Ishikawa (cell line): ENCODE data around the gene METTL9.

ENCODE experiments used
- CEBPB ChIP-seq: IDR thresholded peaks from 2 replicates; pipeline ENCODE4 v1.6.1; 2012
- CREB1 ChIP-seq: IDR thresholded peaks from 2 replicates; pipeline ENCODE4 v1.6.1; 2012; ENCODE audit warnings: low read depth
- EGR1 ChIP-seq: IDR thresholded peaks from 2 replicates; pipeline ENCODE4 v1.6.1; 2012
- EP300 ChIP-seq: IDR thresholded peaks from 2 replicates; pipeline ENCODE4 v1.6.1; 2012; ENCODE audit warnings: borderline replicate concordance
- FOXM1 ChIP-seq: IDR thresholded peaks from 2 replicates; pipeline ENCODE4 v1.6.1; 2012; ENCODE audit warnings: low read depth, borderline replicate concordance
- NFIC ChIP-seq: IDR thresholded peaks from 2 replicates; pipeline ENCODE4 v1.6.1; 2012
- RAD21 ChIP-seq: IDR thresholded peaks from 2 replicates; pipeline ENCODE4 v1.6.1; 2012; ENCODE audit warnings: low read depth
- TAF1 ChIP-seq: IDR thresholded peaks from 2 replicates; pipeline ENCODE4 v1.6.1; 2012; ENCODE audit warnings: low read depth, mild to moderate bottlenecking
- TCF12 ChIP-seq: IDR thresholded peaks from 2 replicates; pipeline ENCODE4 v1.6.1; 2012; ENCODE audit warnings: low read depth
- TEAD4 ChIP-seq: IDR thresholded peaks from 2 replicates; pipeline ENCODE4 v1.6.1; 2012
- YY1 ChIP-seq: IDR thresholded peaks from 2 replicates; pipeline ENCODE4 v1.6.1; 2012; ENCODE audit warnings: low read depth
- ZBTB7A ChIP-seq: IDR thresholded peaks from 2 replicates; pipeline ENCODE4 v1.6.1; 2012; ENCODE audit warnings: low read depth
- TF ChIP-seq, protein P1 (sequence below): IDR thresholded peaks from 2 replicates; pipeline ENCODE4 v1.6.1; 2012; ENCODE audit warnings: low read depth, mild to moderate bottlenecking
- TF ChIP-seq, protein P2 (sequence below): IDR thresholded peaks from 2 replicates; pipeline ENCODE4 v1.6.1; 2012
- TF ChIP-seq, protein P3 (sequence below): IDR thresholded peaks from 2 replicates; pipeline ENCODE4 v1.6.1; 2012

METTL9 gene

DNA sequence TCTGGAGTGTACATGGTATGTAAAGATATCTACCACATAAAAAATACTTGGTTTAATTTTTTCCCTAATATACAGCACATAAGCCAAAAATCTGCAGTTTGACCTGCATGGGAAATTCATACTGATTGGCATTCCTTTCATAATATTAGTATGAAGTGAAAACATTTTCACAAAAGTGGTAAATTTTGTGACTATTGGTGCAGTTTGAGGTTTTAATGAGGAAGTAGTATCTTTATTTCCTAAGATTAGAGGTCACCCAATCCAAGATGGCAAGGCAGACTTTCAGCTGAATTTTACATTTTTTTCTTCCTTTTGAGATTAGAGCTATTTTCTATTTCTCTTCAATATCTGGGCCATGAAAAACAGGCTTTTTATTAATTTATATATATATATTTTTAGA lies 21.2 kb downstream of the METTL9 start:
- TF ChIP-seq, protein P1, sequence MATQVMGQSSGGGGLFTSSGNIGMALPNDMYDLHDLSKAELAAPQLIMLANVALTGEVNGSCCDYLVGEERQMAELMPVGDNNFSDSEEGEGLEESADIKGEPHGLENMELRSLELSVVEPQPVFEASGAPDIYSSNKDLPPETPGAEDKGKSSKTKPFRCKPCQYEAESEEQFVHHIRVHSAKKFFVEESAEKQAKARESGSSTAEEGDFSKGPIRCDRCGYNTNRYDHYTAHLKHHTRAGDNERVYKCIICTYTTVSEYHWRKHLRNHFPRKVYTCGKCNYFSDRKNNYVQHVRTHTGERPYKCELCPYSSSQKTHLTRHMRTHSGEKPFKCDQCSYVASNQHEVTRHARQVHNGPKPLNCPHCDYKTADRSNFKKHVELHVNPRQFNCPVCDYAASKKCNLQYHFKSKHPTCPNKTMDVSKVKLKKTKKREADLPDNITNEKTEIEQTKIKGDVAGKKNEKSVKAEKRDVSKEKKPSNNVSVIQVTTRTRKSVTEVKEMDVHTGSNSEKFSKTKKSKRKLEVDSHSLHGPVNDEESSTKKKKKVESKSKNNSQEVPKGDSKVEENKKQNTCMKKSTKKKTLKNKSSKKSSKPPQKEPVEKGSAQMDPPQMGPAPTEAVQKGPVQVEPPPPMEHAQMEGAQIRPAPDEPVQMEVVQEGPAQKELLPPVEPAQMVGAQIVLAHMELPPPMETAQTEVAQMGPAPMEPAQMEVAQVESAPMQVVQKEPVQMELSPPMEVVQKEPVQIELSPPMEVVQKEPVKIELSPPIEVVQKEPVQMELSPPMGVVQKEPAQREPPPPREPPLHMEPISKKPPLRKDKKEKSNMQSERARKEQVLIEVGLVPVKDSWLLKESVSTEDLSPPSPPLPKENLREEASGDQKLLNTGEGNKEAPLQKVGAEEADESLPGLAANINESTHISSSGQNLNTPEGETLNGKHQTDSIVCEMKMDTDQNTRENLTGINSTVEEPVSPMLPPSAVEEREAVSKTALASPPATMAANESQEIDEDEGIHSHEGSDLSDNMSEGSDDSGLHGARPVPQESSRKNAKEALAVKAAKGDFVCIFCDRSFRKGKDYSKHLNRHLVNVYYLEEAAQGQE: no peak
- TF ChIP-seq ZBTB7A (no peak), EP300 (no peak), FOXM1 (no peak), TAF1 (no peak), CEBPB (no peak), RAD21 (no peak), EGR1 (no peak), TEAD4 (no peak), NFIC (no peak), TCF12 (no peak), YY1 (no peak)
- TF ChIP-seq, protein P2, sequence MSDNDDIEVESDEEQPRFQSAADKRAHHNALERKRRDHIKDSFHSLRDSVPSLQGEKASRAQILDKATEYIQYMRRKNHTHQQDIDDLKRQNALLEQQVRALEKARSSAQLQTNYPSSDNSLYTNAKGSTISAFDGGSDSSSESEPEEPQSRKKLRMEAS: no peak

DNA sequence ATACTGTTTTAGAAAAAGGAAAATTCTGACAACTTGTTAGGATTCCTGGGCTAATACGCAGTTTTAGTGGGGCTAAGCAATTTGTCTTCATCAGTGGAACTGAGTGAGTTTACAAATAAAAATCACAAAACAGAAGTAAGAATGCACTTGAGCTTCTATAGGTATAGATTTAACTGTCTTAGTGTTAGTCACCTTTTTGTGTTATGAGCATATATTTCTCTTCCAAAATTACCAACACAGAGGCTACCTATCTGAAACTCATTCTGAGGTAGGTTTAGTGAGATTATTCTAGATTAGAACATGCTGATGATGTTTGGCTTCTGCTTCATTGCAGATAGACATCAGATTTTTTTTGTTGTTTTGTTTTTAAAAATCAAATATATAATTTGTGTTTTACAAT lies 23.2 kb downstream of the METTL9 start:
- no peak for TF ChIP-seq EGR1
- no peak for TF ChIP-seq EP300
- TF ChIP-seq TCF12: no peak
- no peak for TF ChIP-seq ZBTB7A
- TF ChIP-seq CREB1: no peak
- TF ChIP-seq TAF1: no peak
- TF ChIP-seq, protein P1: no peak
- TF ChIP-seq YY1: no peak
- TF ChIP-seq, protein P2: no peak
- TF ChIP-seq FOXM1: no peak
- TF ChIP-seq RAD21: no peak
- TF ChIP-seq TEAD4: no peak
- no peak for TF ChIP-seq CEBPB
- no peak for TF ChIP-seq NFIC
- TF ChIP-seq, protein P3, sequence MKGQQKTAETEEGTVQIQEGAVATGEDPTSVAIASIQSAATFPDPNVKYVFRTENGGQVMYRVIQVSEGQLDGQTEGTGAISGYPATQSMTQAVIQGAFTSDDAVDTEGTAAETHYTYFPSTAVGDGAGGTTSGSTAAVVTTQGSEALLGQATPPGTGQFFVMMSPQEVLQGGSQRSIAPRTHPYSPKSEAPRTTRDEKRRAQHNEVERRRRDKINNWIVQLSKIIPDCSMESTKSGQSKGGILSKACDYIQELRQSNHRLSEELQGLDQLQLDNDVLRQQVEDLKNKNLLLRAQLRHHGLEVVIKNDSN: no peak

DNA sequence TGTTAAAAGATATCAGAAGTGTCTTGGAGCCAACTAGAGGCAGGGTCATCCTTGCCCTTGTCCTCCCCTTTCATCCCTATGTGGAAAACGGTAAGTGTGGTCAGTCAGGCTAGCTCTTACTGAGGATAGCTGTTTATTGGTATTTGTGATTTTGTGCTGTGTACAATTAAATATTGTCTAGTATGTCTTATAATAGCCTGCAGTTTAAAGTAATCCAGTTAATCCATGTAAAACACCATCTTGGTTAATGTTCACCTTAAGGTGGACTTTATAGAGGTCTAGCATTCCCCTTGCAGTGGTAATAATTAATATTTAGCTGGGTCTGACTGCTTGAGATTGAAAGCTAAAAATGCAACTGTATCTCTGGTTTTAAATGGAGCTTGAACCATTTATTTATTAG lies 25.6 kb downstream of the METTL9 start:
- TF ChIP-seq TCF12: no peak
- no peak for TF ChIP-seq EGR1
- no peak for TF ChIP-seq YY1
- TF ChIP-seq EP300: no peak
- TF ChIP-seq, protein P1: no peak
- no peak for TF ChIP-seq CEBPB

DNA sequence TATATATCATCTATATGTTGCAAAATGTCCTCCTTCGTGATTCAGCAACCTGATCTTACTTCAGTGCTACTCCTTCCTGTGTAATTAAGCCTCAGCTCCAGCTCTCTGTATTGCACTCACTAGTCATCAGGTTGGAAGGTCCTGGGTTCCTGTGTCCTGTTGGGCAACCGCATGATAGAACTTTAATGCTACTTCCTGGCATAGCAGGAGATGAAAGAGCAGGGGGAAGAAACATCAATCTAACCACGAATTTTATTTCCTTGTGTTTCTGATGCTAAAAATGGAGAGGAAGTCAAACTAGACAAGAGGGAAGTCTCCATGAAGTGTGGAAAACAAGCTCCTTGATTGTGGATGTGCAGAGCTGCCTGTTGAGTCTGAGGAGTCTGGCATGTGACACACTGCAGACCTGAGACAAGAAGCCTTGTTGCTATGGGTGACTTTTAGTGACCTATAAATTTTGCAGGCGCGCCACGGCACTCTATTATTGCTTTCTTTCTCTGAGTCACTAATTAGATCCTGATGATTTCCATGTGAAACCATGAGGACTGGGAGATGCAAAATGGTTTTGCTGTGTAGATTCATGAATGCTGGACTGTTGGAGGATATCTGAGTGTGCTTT lies 27.4 kb downstream of the METTL9 start:
- TF ChIP-seq EP300 (no peak), EGR1 (no peak), YY1 (no peak), RAD21 (no peak), CREB1 (no peak), CEBPB (no peak), TEAD4 (no peak), NFIC (no peak)
- TF ChIP-seq, protein P1: no peak
